PC-9 (cell line): ENCODE measurements around the gene MRPS27.

Source experiments
- EZH2 ChIP-seq: fragments of 200-600 bp; sonication (generic); IDR thresholded peaks from 2 replicates; pipeline ENCODE4 v1.8.0; 2017; ENCODE audit warnings: antibody characterized with exemption, low read depth
- TF ChIP-seq, protein P1 (sequence below): fragments of 200-600 bp; sonication (generic); conservative IDR thresholded peaks from 2 replicates; pipeline ENCODE4 v1.6.1; 2017; ENCODE audit warnings: mixed run types, antibody characterized with exemption, mild to moderate bottlenecking, moderate library complexity

DNA sequence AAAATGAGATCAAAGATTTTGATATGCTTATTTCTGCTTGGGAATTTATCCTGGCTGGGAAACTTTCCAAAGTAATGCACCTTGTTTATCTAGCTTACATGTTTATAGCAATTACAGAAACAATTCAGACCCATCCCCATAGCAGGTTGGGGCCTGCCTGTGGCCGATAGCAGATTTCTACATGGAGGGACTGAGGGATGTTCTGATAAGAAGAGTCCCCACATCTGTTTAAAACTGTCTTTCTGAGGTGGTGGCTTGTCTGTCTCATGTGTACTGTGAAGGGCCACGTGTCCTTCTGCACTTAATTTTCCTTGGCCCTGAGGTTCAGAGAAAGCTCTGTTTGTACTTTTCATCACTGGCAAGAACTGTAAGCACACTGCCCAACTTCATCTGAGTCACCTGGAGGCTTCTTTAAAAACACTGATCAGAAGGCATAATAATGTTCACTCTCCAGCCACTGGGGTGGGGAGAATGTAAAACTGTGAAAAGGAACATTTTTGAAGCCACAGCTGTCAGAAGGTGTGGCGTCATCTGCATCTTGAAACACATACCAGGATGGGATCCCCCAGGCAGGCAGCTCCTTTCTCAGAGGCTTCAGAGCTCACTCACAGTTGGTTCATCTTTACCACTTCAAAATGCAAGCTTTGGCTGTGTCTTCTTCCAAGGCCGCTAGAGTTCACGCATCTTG lies 132.5 kb downstream of the MRPS27 start:
- TF ChIP-seq, protein P1, sequence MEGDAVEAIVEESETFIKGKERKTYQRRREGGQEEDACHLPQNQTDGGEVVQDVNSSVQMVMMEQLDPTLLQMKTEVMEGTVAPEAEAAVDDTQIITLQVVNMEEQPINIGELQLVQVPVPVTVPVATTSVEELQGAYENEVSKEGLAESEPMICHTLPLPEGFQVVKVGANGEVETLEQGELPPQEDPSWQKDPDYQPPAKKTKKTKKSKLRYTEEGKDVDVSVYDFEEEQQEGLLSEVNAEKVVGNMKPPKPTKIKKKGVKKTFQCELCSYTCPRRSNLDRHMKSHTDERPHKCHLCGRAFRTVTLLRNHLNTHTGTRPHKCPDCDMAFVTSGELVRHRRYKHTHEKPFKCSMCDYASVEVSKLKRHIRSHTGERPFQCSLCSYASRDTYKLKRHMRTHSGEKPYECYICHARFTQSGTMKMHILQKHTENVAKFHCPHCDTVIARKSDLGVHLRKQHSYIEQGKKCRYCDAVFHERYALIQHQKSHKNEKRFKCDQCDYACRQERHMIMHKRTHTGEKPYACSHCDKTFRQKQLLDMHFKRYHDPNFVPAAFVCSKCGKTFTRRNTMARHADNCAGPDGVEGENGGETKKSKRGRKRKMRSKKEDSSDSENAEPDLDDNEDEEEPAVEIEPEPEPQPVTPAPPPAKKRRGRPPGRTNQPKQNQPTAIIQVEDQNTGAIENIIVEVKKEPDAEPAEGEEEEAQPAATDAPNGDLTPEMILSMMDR: no peak
- no peak for TF ChIP-seq EZH2
